OCI-LY3 (cell line): ENCODE data around the gene THBS2.

Experiments
- EZH2phosphoT487 ChIP-seq: fragments of 200-600 bp; shearing (Covaris generic); IDR thresholded peaks from 2 replicates; pipeline ENCODE4 v1.6.1; 2018; ENCODE audit warnings: antibody characterized with exemption, mixed run types, low read depth
- TF ChIP-seq, protein P1 (sequence below): fragments of 200-600, 300-600 bp; sonication (generic); IDR thresholded peaks from 2 replicates; pipeline ENCODE4 v1.5.1; 2014; ENCODE audit warnings: antibody characterized with exemption, low read length, low read depth

GRCh38 chr6:169265486-169266131 lies 12.0 kb upstream of the THBS2 start:
- TF ChIP-seq, protein P1, sequence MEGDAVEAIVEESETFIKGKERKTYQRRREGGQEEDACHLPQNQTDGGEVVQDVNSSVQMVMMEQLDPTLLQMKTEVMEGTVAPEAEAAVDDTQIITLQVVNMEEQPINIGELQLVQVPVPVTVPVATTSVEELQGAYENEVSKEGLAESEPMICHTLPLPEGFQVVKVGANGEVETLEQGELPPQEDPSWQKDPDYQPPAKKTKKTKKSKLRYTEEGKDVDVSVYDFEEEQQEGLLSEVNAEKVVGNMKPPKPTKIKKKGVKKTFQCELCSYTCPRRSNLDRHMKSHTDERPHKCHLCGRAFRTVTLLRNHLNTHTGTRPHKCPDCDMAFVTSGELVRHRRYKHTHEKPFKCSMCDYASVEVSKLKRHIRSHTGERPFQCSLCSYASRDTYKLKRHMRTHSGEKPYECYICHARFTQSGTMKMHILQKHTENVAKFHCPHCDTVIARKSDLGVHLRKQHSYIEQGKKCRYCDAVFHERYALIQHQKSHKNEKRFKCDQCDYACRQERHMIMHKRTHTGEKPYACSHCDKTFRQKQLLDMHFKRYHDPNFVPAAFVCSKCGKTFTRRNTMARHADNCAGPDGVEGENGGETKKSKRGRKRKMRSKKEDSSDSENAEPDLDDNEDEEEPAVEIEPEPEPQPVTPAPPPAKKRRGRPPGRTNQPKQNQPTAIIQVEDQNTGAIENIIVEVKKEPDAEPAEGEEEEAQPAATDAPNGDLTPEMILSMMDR = no peak
- no peak for TF ChIP-seq EZH2phosphoT487
